ENCODE data around the gene DIP2B.
"Not testable (repeated sequence)": the region's sequence is repeated elsewhere in the genome, so short reads cannot be mapped to it uniquely, and the experiment has no call there.

Gene DIP2B

GRCh38 chr12:50519353-50519752 lies 14.6 kb downstream of the DIP2B start:
- DNase-seq = no peak

DNA sequence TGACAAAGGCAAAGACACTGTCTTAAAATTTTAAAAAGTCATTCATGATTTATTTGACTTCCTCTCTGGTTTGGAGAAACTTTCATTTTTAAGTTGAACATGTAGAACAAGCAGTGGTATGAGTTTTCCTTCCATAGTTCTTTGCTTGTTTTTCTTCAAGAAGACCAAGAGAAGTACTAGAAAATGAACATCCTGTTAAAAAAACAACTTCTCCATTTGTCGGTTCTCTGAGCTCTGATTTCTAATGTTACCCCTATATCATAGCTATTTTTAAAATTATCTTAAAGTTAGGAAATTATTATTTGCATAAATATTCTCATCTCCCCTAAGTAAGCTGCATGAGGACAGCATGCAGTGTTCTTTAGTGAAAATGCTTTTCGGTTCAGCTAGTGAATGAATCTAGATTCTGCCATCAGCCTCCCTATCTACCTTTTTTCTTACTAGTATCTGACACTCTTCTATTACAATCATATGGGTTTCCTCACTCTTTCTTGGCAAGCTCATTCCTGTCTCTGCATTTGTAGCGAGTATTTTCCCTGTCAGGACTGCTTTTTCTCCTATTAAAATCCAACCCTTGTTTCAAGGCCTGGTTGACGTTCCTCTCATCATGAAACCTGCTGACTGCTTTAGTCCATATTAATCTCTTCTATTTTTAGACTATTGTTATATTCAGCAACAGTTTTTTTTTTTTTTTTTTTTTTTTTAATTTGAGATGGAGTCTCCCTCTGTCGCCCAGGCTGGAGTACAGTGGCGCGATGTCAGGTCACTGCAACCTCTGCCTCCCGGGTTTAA lies 15.8 kb downstream of the DIP2B start:
- peak; percentile 39 for DNase-seq

GRCh38 chr12:50521781-50522180 lies 17.0 kb downstream of the DIP2B start:
- DNase-seq = not testable (repeated sequence)

GRCh38 chr12:50523772-50524171 lies 19.0 kb downstream of the DIP2B start:
- DNase-seq = no peak

- no peak for DNase-seq
Observed at GRCh38 chr12:50524621-50525020, 19.8 kb downstream of the DIP2B start.

DNA sequence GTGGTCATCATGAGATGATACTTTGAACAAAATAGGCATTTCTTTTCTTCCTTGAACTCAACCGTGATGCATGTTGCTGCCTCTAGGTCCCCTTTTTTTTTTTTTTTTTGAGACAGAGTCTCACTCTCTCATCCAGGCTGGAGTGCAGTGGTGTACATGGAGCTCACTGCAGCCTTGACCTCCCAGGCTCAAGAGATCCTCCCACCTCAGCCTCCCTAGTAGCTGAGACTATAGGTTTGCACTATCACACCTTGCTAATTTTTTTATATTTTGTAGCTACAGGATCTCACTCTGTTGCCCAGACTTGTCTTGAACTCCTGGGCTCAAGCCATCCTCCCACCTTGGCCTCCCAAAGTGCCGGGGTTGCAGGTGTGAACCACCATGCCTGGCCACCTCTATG lies 20.6 kb downstream of the DIP2B start:
- DNase-seq = no peak

DNA sequence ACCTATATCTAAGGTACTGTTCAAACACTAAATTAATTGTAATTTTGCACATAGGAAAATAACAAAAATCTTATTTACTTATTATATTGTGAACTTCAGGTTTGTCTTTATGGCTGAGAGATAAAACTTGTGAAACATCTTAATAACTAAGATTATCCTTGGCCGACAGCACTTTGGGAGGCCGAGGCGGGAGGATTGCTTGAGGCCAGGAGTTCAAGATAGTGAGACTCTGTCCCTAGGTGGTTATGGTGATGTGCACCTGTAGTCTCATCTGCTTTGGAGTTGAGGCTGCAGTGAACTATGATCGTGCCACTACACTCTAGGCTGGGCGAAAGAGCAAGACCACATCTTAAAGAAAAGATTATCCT lies 22.6 kb downstream of the DIP2B start:
- DNase-seq = no peak

- DNase-seq = no peak
Observed at GRCh38 chr12:50528800-50529199, 24.0 kb downstream of the DIP2B start.

DNA sequence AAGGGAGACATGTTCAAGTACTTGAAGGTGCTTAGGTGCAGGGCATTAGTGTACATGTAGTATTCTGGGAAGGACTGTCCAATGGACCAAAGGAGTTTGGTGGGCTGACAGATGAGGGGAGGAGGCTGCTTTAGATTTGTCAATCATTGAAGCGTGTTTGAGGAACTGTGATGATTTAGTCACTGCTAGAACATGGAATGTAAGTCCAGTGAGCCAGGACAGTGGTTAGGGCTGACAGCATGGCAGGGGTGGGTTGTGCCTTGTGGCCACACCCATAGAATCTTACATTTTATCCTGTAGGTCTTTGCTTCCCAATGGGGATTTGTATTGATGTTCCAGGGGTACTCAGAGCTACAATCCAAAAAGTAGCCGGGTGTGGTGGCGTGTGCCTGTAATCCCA lies 24.6 kb downstream of the DIP2B start:
- DNase-seq = no peak

DNA sequence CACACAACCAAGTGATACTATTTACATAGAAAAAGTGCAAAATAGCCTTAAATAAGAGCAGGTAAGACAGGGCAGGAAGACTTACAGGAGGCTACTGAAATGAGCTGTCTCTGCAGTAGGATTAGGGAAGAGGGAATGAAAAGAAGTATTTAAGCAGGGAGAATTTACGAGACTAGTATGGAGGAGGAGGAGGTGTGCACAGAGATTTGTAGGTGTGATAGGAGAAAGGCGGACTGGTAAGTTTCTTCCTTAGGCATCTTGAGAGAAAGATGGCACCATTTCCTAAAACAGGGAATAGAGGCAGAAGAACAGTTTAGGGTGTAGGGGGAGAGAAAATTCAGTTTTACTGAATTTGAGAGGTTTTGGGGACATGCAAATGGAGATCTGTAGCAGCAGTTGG lies 25.7 kb downstream of the DIP2B start:
- DNase-seq = no peak

GRCh38 chr12:50533203-50533584 lies 28.4 kb downstream of the DIP2B start:
- no peak for DNase-seq

GRCh38 chr12:50533971-50534370 lies 29.2 kb downstream of the DIP2B start:
- DNase-seq = no peak

DNA sequence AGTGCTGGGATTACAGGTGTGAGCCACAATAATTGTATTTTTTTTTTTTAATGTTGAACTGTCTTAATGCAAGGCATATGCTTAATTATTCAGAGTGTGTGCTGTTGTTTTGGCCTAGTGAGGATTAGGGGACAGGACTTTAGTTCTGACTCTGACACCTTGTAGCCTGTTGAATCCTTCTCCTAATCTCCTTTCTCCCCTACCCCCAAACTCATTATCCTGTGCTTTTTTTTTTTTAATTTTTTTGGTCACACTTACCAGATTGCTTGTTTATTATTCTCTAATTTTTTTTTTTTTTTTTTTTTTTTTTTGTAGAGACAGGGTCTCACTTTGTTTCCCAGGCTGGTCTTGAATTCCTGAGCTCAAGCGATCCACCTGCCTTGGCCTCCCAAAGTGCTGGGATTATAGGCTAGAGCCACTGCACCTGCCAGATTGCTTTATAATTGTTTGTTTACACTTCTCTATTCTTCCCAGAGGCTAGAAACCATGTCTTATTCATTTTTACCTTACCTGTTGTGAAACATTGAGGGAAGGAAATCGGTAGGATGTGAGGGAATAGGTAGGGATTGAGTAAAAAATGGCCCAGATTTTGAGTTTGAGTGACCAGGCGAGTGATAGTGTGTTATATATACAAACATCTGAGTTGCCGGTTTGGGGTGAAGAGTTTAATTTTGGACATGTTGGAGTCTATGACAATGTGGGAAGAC lies 32.2 kb downstream of the DIP2B start:
- no peak for DNase-seq

- no peak for DNase-seq
Observed at GRCh38 chr12:50537538-50537919, 32.7 kb downstream of the DIP2B start.

DNA sequence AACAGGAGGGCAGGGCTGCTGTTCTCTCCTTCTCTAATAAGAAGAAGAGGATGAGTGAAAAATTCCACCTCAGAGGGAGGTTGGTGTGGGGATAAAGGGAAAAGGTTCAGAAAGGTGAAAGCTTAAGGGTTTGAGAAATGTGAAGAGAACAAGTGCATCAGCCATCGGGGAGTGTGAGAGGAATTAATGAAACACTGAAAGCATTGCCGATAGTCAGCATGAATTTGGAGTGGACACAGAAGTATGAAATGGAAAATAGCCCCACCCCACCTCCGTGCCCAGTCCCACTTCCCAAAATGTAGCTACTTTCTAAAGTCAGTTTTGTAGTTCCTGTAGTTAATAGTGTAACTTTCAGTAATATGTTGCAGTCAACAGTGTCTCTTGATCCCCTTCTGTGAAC lies 33.4 kb downstream of the DIP2B start:
- no peak for DNase-seq

DNA sequence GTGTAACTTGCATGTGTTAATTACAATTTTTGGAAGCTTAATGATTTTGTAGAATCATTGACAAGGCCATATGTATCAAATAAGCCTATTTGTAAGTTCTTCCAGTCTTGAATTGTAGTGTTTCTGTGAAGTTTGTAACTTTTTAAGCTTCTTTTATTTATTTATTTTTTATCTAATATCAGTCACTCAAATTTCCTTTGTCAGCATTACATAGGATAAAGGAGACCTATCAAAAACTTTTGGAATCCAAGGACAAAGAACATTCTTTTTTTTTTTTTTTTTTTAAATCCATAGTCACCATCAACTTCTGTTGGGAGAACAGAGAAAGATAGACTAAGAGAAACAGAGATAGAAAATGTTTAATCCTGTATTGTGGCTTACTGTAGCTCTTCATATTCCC lies 36.4 kb downstream of the DIP2B start:
- DNase-seq = no peak

- no peak for DNase-seq
Observed at GRCh38 chr12:50542448-50542847, 37.7 kb downstream of the DIP2B start.

GRCh38 chr12:50543188-50543587 lies 38.4 kb downstream of the DIP2B start:
- not testable (repeated sequence) for DNase-seq

DNA sequence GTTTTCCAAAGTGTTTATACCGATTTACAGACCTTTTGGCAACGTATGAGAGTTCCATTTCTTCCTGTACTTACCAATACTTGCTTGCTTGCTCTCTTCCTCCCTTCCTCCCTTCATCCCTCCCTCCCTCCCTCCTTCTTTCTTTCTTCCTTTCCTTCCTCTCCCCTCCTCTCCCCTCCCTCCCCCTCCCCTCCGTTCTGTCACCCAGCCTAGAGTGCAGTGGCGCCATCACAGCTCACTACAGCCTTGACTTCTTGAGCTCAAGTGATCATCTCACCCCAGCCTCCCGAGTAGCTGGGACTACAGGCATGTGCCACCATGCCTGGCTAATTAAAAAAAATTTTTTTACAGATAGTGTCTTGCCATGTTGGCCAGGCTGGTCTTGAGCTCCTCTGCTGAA lies 40.4 kb downstream of the DIP2B start:
- DNase-seq = no peak

DNA sequence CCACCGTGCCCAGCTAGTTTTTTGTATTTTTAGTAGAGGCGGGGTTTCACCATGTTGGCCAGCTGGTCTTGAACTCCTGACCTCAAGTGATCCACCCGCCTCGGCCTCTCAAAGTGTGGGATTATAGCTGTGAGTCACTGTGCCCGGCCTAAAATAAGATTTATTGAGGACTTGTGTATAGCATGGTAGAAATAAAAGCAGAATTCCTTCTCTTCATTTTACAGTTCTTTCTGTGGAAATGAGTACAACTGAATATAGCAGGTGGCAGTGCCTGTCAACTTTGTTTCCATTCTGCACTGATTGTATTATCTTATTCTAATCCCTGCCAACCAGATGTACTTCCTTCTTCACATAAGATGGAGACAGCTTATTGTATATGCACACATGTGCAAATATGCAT lies 41.0 kb downstream of the DIP2B start:
- DNase-seq = peak; percentile 39

GRCh38 chr12:50546441-50547318 lies 41.9 kb downstream of the DIP2B start:
- no peak for DNase-seq

DNA sequence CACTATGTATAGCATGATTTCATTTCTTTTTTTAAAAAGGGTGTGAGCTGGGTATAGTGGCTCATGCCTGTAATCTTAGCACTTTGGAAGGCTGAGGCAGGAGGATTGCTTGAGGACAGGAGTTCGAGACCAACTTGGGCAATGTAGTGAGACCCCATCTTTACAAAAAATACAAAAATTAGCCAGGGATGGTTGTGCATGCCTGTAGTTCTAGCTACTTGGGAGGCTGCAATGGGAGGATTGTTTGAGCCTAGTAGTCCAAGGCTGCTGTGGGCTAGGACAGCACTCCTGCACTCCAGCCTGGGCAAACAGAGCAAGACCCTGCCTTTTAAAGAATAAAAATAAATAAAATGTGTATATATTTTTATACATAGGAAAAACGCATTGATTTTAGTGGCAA lies 43.0 kb downstream of the DIP2B start:
- no peak for DNase-seq

DNA sequence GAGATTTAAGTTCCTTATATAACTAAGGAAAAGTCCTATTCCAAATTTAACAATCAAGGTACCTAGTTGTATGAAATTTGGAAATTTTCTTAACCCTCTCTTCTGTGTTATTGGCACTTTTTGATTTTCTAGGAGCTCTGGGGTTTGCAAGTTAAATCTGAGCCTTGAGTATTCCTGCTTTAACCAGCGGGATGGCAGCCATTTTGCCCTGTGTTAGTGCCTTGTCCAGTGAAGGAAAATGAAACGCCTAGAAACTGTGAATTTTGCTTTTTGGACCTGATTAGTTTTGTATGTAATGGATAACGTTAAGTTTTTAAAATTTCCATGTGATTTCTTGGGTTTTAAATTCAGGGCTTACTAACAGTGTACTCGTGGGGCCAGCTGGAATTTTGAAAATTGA lies 45.1 kb downstream of the DIP2B start:
- no peak for DNase-seq

Measured in hematopoietic multipotent progenitor cell treated with erythropoietin and hydrocortisone succinate and interleukin-3 and kit ligand, for 4 days (in vitro differentiated cells).